Measurements from ENCODE around the gene FAM229B.

- TF ChIP-seq EZH2 (IDR thresholded peaks at IDR 0.05; ENCODE audit: borderline replicate concordance, low read depth, low read length, severe bottlenecking) (no peak), CTCF (IDR thresholded peaks at IDR 0.05; ENCODE audit: borderline replicate concordance, extremely low read depth, low read length, poor library complexity, severe bottlenecking) (no peak)
Observed at GRCh38 chr6:112141707-112142106, 54.3 kb downstream of the FAM229B start.

All from DND-41 (cell line).